HEK293 (cell line): ENCODE data around the gene TRIM44.

Source experiments
- CTCF ChIA-PET: fragments of 350-600 bp; formaldehyde crosslinking; extraction: SDS; loops from one replicate; lab custom pipeline; 2021; ENCODE audit warnings: antibody characterized with exemption; lab: Yijun Ruan, JAX
- POLR2A ChIA-PET: fragments of 300-600 bp; formaldehyde crosslinking; extraction: SDS; loops from one replicate; lab custom pipeline; 2020; ENCODE audit warnings: antibody characterized with exemption, inconsistent platforms; lab: Yijun Ruan, JAX
- H3K27ac ChIP-seq: fragments of 200-500 bp; sonication (Bioruptor generic); 2 replicates; pipeline ENCODE4 v1.5.1; 2014; ENCODE audit warnings: low read depth, low read length, control low read depth, inconsistent platforms; ENCODE audit errors: extremely low read depth
- H3K36me3 ChIP-seq, 2 experiments: fragments of 200-500 bp in 1 of 2; sonication (Bioruptor generic) in 1 of 2; 1 replicate in 1 of 2; 2 replicates in 1 of 2; pipeline ENCODE4 v1.5.1; 2014 to 2017; ENCODE audit warnings: inconsistent platforms in 2 of 2, low read length in 2 of 2; ENCODE audit not compliant: control insufficient read depth in 2 of 2, insufficient read depth in 1 of 2
- H3K4me1 ChIP-seq: fragments of 200-500 bp; sonication (Bioruptor generic); 2 replicates; pipeline ENCODE4 v1.5.1; 2014; ENCODE audit warnings: mild to moderate bottlenecking, low read length, inconsistent platforms; ENCODE audit not compliant: control insufficient read depth, insufficient read depth
- H3K4me3 ChIP-seq: 2 replicates; pipeline ENCODE4 v1.5.1; 2011; ENCODE audit warnings: low read depth, mild to moderate bottlenecking, control low read depth, low read length, moderate library complexity
- H3K9me3 ChIP-seq: fragments of 200-500 bp; sonication (Bioruptor generic); 2 replicates; pipeline ENCODE4 v1.5.1; 2014; ENCODE audit warnings: low read depth, low read length, inconsistent platforms; ENCODE audit not compliant: control insufficient read depth, insufficient read depth
- AEBP2 ChIP-seq: fragments of 450-650 bp; formaldehyde crosslinking; IDR thresholded peaks from 2 replicates; pipeline ENCODE4 v1.5.1; 2016; ENCODE audit warnings: missing biosample characterization, missing genetic modification characterization, borderline replicate concordance
- HIC1 ChIP-seq: fragments of 450-650 bp; formaldehyde crosslinking; IDR thresholded peaks from 2 replicates; pipeline ENCODE4 v1.5.1; 2016; ENCODE audit warnings: missing biosample characterization, missing genetic modification characterization
- PRDM1 ChIP-seq: fragments of 450-650 bp; formaldehyde crosslinking; IDR thresholded peaks from 2 replicates; pipeline ENCODE4; 2016; ENCODE audit warnings: missing biosample characterization, missing genetic modification characterization
- RBAK ChIP-seq: fragments of 450-650 bp; formaldehyde crosslinking; IDR thresholded peaks from 2 replicates; pipeline ENCODE4 v1.5.1; 2016; ENCODE audit warnings: missing biosample characterization, missing genetic modification characterization
- TRIM28 ChIP-seq: IDR thresholded peaks from 2 replicates; pipeline ENCODE4 v1.6.1; 2011; ENCODE audit warnings: low read length, control low read depth, borderline replicate concordance
- ZEB2 ChIP-seq: fragments of 450-650 bp; formaldehyde crosslinking; IDR thresholded peaks from 2 replicates; pipeline ENCODE4 v1.5.1; 2016; ENCODE audit warnings: missing biosample characterization, missing genetic modification characterization
- ZNF248 ChIP-seq: fragments of 450-650 bp; formaldehyde crosslinking; IDR thresholded peaks from 2 replicates; pipeline ENCODE4 v1.5.1; 2017; ENCODE audit warnings: missing biosample characterization, missing genetic modification characterization
- ZNF473 ChIP-seq: fragments of 450-650 bp; formaldehyde crosslinking; IDR thresholded peaks from 2 replicates; pipeline ENCODE4 v1.5.1; 2017; ENCODE audit warnings: missing biosample characterization, missing genetic modification characterization
- ZNF488 ChIP-seq: fragments of 450-650 bp; formaldehyde crosslinking; IDR thresholded peaks from 2 replicates; pipeline ENCODE4 v1.5.1; 2016; ENCODE audit warnings: missing biosample characterization, missing genetic modification characterization
- ZNF558 ChIP-seq: fragments of 450-650 bp; formaldehyde crosslinking; IDR thresholded peaks from 2 replicates; pipeline ENCODE4 v1.5.1; 2016; ENCODE audit warnings: missing biosample characterization, missing genetic modification characterization
- ZNF600 ChIP-seq: fragments of 450-650 bp; formaldehyde crosslinking; IDR thresholded peaks from 2 replicates; pipeline ENCODE4 v1.5.1; 2016; ENCODE audit warnings: missing biosample characterization, missing genetic modification characterization
- ZNF704 ChIP-seq: fragments of 450-650 bp; formaldehyde crosslinking; IDR thresholded peaks from 2 replicates; pipeline ENCODE4 v1.5.1; 2016; ENCODE audit warnings: missing biosample characterization, missing genetic modification characterization
- ZSCAN4 ChIP-seq: fragments of 450-650 bp; formaldehyde crosslinking; IDR thresholded peaks from 2 replicates; pipeline ENCODE4 v1.5.1; 2017; ENCODE audit warnings: missing biosample characterization, missing genetic modification characterization
- TF ChIP-seq, protein P1 (sequence below): fragments of 450-650 bp; formaldehyde crosslinking; IDR thresholded peaks from 2 replicates; pipeline ENCODE4 v1.5.1; 2016; ENCODE audit warnings: missing biosample characterization, missing genetic modification characterization
- TF ChIP-seq, protein P2 (sequence below): fragments of 450-650 bp; formaldehyde crosslinking; IDR thresholded peaks from 2 replicates; pipeline ENCODE4 v1.5.1; 2016; ENCODE audit warnings: missing biosample characterization, missing genetic modification characterization, borderline replicate concordance

TRIM44 gene

GRCh38 chr11:35727140-35727539, 64.6 kb downstream of the TRIM44 start (continued):
- TF ChIP-seq, protein P1, sequence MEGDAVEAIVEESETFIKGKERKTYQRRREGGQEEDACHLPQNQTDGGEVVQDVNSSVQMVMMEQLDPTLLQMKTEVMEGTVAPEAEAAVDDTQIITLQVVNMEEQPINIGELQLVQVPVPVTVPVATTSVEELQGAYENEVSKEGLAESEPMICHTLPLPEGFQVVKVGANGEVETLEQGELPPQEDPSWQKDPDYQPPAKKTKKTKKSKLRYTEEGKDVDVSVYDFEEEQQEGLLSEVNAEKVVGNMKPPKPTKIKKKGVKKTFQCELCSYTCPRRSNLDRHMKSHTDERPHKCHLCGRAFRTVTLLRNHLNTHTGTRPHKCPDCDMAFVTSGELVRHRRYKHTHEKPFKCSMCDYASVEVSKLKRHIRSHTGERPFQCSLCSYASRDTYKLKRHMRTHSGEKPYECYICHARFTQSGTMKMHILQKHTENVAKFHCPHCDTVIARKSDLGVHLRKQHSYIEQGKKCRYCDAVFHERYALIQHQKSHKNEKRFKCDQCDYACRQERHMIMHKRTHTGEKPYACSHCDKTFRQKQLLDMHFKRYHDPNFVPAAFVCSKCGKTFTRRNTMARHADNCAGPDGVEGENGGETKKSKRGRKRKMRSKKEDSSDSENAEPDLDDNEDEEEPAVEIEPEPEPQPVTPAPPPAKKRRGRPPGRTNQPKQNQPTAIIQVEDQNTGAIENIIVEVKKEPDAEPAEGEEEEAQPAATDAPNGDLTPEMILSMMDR (tag by site-specific recombination) = no peak
- TF ChIP-seq HIC1 (tag by site-specific recombination) = no peak
- no peak for TF ChIP-seq RBAK (tag by site-specific recombination)
- TF ChIP-seq ZSCAN4 (tag by site-specific recombination) = no peak
- TF ChIP-seq ZNF248 = no peak
- no peak for TF ChIP-seq ZNF488 (tag by site-specific recombination)
- no peak for TF ChIP-seq AEBP2
- no peak for TF ChIP-seq ZNF600 (tag by site-specific recombination)

- POLR2A ChIA-PET = no interaction called here
- TF ChIP-seq TRIM28 (no peak), ZNF558 (tag by site-specific recombination) (peak; percentile 98)
- TF ChIP-seq, all 188 proteins: peak for 1
- Histone ChIP-seq H3K4me3 (no peak overlapping the region), H3K9me3 (no peaks in the 10 kb centered on the region), H3K27ac (no peak overlapping the region), H3K36me3 (peaks cover 0 to 48% of the 10 kb centered on the region in 2 experiments; a peak in 1 of 3 replicates), H3K4me1 (no peaks in the 10 kb centered on the region)
- CTCF ChIA-PET = no interaction called here
These were observed 67.7 kb downstream of the TRIM44 start for GRCh38 chr11:35730254-35730653.

- H3K36me3 ChIP-seq = peaks cover 0 to 32% of the 10 kb centered on the region in 2 experiments; a peak in 1 of 3 replicates
- POLR2A ChIA-PET = no interaction called here
These were observed 72.3 kb downstream of the TRIM44 start for GRCh38 chr11:35734669-35735410.

More at GRCh38 chr11:35734669-35735410, 72.3 kb downstream of the TRIM44 start:
- CTCF ChIA-PET = interaction anchor here (0.6 to 1.6 kb wide), 4 partner anchors 14 to 356 kb away, joined by 3 to 5 read pairs (median 3); no protein-coding TSS in a partner anchor
- H3K4me3 ChIP-seq = no peak overlapping the region
- TF ChIP-seq ZNF704 (tag by site-specific recombination) (no peak), PRDM1 (tag by site-specific recombination) (no peak), ZNF473 (no peak), ZEB2 (tag by site-specific recombination) (no peak)
- TF ChIP-seq, protein P2, sequence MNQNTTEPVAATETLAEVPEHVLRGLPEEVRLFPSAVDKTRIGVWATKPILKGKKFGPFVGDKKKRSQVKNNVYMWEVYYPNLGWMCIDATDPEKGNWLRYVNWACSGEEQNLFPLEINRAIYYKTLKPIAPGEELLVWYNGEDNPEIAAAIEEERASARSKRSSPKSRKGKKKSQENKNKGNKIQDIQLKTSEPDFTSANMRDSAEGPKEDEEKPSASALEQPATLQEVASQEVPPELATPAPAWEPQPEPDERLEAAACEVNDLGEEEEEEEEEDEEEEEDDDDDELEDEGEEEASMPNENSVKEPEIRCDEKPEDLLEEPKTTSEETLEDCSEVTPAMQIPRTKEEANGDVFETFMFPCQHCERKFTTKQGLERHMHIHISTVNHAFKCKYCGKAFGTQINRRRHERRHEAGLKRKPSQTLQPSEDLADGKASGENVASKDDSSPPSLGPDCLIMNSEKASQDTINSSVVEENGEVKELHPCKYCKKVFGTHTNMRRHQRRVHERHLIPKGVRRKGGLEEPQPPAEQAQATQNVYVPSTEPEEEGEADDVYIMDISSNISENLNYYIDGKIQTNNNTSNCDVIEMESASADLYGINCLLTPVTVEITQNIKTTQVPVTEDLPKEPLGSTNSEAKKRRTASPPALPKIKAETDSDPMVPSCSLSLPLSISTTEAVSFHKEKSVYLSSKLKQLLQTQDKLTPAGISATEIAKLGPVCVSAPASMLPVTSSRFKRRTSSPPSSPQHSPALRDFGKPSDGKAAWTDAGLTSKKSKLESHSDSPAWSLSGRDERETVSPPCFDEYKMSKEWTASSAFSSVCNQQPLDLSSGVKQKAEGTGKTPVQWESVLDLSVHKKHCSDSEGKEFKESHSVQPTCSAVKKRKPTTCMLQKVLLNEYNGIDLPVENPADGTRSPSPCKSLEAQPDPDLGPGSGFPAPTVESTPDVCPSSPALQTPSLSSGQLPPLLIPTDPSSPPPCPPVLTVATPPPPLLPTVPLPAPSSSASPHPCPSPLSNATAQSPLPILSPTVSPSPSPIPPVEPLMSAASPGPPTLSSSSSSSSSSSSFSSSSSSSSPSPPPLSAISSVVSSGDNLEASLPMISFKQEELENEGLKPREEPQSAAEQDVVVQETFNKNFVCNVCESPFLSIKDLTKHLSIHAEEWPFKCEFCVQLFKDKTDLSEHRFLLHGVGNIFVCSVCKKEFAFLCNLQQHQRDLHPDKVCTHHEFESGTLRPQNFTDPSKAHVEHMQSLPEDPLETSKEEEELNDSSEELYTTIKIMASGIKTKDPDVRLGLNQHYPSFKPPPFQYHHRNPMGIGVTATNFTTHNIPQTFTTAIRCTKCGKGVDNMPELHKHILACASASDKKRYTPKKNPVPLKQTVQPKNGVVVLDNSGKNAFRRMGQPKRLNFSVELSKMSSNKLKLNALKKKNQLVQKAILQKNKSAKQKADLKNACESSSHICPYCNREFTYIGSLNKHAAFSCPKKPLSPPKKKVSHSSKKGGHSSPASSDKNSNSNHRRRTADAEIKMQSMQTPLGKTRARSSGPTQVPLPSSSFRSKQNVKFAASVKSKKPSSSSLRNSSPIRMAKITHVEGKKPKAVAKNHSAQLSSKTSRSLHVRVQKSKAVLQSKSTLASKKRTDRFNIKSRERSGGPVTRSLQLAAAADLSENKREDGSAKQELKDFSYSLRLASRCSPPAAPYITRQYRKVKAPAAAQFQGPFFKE (tag by site-specific recombination) = no peak
- H3K4me1 ChIP-seq = no peaks in the 10 kb centered on the region
- H3K27ac ChIP-seq = no peak overlapping the region
- no peaks in the 10 kb centered on the region for H3K9me3 ChIP-seq
